B cell (primary cell): ENCODE results near the gene KIF14. TPM values are rescaled to one million over a fixed set of nuclear protein-coding genes. Genes with fewer than 3 reads are reported as not detected.
"Not testable (repeated sequence)": the region's sequence is repeated elsewhere in the genome, so short reads cannot be mapped to it uniquely, and the experiment has no call there.

Experiments
- ATAC-seq: fragments of 200-7000 bp; cut with Tn5 transposase; one replicate; pipeline ENCODE4 v1.10.0; 2021; ENCODE audit warnings: low read depth, mild to moderate bottlenecking, moderate number of reproducible peaks, moderate library complexity
- CTCF ChIA-PET: fragments of 350-600 bp; sonication (Branson Sonifier 250); formaldehyde crosslinking; loops from one replicate; lab custom pipeline; 2021; ENCODE audit warnings: antibody characterized with exemption, inconsistent platforms; lab: Charles Lee
- POLR2A ChIA-PET: fragments of 350-600 bp; sonication (Branson Sonifier 250); formaldehyde crosslinking; loops from one replicate; lab custom pipeline; 2021; ENCODE audit warnings: antibody characterized with exemption; lab: Charles Lee
- DNase-seq: peaks from one replicate; pipeline ENCODE4 v3.0.0; 2013
- H2AFZ ChIP-seq: 2 replicates; pipeline ENCODE4 v1.6.1; 2012; ENCODE audit warnings: mild to moderate bottlenecking, low read depth, low read length; ENCODE audit not compliant: insufficient read depth, poor library complexity, severe bottlenecking
- H3K27ac ChIP-seq, 2 donors: 1 replicate in 1 of 2; 2 replicates in 1 of 2; pipeline ENCODE4 v1.5.1; 2012 to 2013; ENCODE audit warnings: low read length in 2 of 2, mild to moderate bottlenecking in 2 of 2, moderate library complexity in 1 of 2
- H3K27me3 ChIP-seq, 4 experiments: fragments of 200-600 bp in 1 of 4; sonication (generic) in 1 of 4; replicated peaks in 1 of 4; 1 replicate in 2 of 4; 2 replicates in 2 of 4; pipeline versions ENCODE4 v1.6.1 to v1.7.0; 2013 to 2016; ENCODE audit warnings: low read length in 3 of 4, mild to moderate bottlenecking in 2 of 4, mixed read lengths in 1 of 4, moderate library complexity in 1 of 4; ENCODE audit not compliant: insufficient read depth in 4 of 4, control insufficient read depth in 3 of 4; ENCODE audit errors: control extremely low read depth in 1 of 4
- H3K36me3 ChIP-seq, 2 experiments: replicated peaks in 1 of 2; 1 replicate in 1 of 2; 2 replicates in 1 of 2; pipeline versions ENCODE4 v1.6.1 to v1.7.1; 2013; ENCODE audit warnings: low read length in 1 of 2; ENCODE audit not compliant: insufficient read depth in 2 of 2, control insufficient read depth in 1 of 2; ENCODE audit errors: control extremely low read depth in 1 of 2, extremely low read depth in 1 of 2
- H3K4me1 ChIP-seq, 2 donors: fragments of 200-600 bp in 1 of 2; sonication (generic) in 1 of 2; 1 replicate in 1 of 2; 2 replicates in 1 of 2; pipeline versions ENCODE4 v1.5.1 to v1.6.1; 2013 to 2017; ENCODE audit warnings: low read length in 2 of 2; ENCODE audit not compliant: control insufficient read depth in 2 of 2, insufficient read depth in 2 of 2
- H3K4me2 ChIP-seq: replicated peaks from 2 replicates; pipeline ENCODE3; 2012; ENCODE audit warnings: mild to moderate bottlenecking, low read depth, low read length; ENCODE audit not compliant: poor library complexity, severe bottlenecking
- H3K4me3 ChIP-seq, 5 experiments: fragments of 200-600 bp in 1 of 5; sonication (generic) in 1 of 5; 1 replicate in 3 of 5; 2 replicates in 2 of 5; pipeline versions ENCODE4 v1.5.1 to v1.7.0; 2011 to 2016; ENCODE audit warnings: low read length in 4 of 5, mild to moderate bottlenecking in 4 of 5, low read depth in 2 of 5, control low read depth in 1 of 5, moderate library complexity in 1 of 5; ENCODE audit not compliant: insufficient read depth in 1 of 5; ENCODE audit errors: control extremely low read depth in 1 of 5, extremely low read depth in 1 of 5
- H3K79me2 ChIP-seq: fragments of 200-600 bp; sonication (generic); one replicate; pipeline ENCODE4 v1.6.0; 2016; ENCODE audit warnings: low read length; ENCODE audit not compliant: control insufficient read depth, insufficient read depth
- H3K9ac ChIP-seq: fragments of 200-600 bp; sonication (generic); 2 replicates; pipeline ENCODE4 v1.6.1; 2017; ENCODE audit warnings: mild to moderate bottlenecking, low read length, moderate library complexity
- H3K9me3 ChIP-seq, 3 donors: one replicate each; pipeline versions ENCODE4 v1.6.1 to v1.7.1; 2013; ENCODE audit warnings: low read length in 2 of 3; ENCODE audit not compliant: control insufficient read depth in 2 of 3, insufficient read depth in 1 of 3; ENCODE audit errors: control extremely low read depth in 1 of 3
- H4K20me1 ChIP-seq: 2 replicates; pipeline ENCODE4 v1.6.0; 2012; ENCODE audit warnings: mild to moderate bottlenecking, low read length; ENCODE audit not compliant: insufficient read depth, control insufficient read depth, poor library complexity, severe bottlenecking
- H3K27ac Mint-ChIP-seq: one replicate; pipeline ENCODE4 v1.8.0; 2021; ENCODE audit warnings: mixed read lengths
- H3K27me3 Mint-ChIP-seq: one replicate; pipeline ENCODE4 v1.8.0; 2021; ENCODE audit warnings: mixed read lengths
- H3K4me1 Mint-ChIP-seq: one replicate; pipeline ENCODE4 v1.8.0; 2021; ENCODE audit warnings: mixed read lengths
- H3K4me3 Mint-ChIP-seq: one replicate; pipeline ENCODE4 v1.8.0; 2021; ENCODE audit warnings: mixed read lengths
- H3K9me3 Mint-ChIP-seq: one replicate; pipeline ENCODE4 v1.8.0; 2022; ENCODE audit warnings: mixed read lengths; ENCODE audit not compliant: insufficient read depth
- EZH2 ChIP-seq: IDR thresholded peaks from 2 replicates; pipeline ENCODE4 v1.6.1; 2012; ENCODE audit warnings: borderline replicate concordance, low read depth, mild to moderate bottlenecking, moderate library complexity, low read length; ENCODE audit not compliant: insufficient read depth, poor library complexity, severe bottlenecking
- WGBS: methylation state at CpG from one replicate; pipeline ENCODE4 v1.1.5; 2013; ENCODE audit warnings: missing lambda C conversion rate; ENCODE audit not compliant: insufficient coverage; 5-methylcytosine and 5-hydroxymethylcytosine counted together
- intact Hi-C: fragments of 100-400 bp; cut with micrococcal nuclease; formaldehyde crosslinking; loops from one replicate; pipeline ENCODE4 v1.10.0; 2022
- polyA plus RNA-seq: library from polyadenylated mRNA; depleted of rRNA; stranded (reverse); fragments of >200 nt; gene quantifications from 2 replicates; pipeline ENCODE4 v1.2.3, GENCODE V29; 2012
- total RNA-seq, 2 donors: library from RNA; stranded (reverse); fragments of 120-200 nt in 1 of 2; gene quantifications; 1 replicate in 1 of 2; 2 replicates in 1 of 2; pipeline versions ENCODE4 v1.2.3 to v1.2.4, GENCODE V29; 2013 to 2022
- TF ChIP-seq, protein P1 (sequence below): fragments of 200-600 bp; IDR thresholded peaks from one replicate; pipeline ENCODE4 v1.8.0; 2022; ENCODE audit warnings: antibody characterized with exemption, mild to moderate bottlenecking

The KIF14 gene
- total and polyA plus RNA-seq, 2 donors (not counting 1 experiment from before 2014, with no cell fraction given), result 0.01 to 0.15 TPM

DNA sequence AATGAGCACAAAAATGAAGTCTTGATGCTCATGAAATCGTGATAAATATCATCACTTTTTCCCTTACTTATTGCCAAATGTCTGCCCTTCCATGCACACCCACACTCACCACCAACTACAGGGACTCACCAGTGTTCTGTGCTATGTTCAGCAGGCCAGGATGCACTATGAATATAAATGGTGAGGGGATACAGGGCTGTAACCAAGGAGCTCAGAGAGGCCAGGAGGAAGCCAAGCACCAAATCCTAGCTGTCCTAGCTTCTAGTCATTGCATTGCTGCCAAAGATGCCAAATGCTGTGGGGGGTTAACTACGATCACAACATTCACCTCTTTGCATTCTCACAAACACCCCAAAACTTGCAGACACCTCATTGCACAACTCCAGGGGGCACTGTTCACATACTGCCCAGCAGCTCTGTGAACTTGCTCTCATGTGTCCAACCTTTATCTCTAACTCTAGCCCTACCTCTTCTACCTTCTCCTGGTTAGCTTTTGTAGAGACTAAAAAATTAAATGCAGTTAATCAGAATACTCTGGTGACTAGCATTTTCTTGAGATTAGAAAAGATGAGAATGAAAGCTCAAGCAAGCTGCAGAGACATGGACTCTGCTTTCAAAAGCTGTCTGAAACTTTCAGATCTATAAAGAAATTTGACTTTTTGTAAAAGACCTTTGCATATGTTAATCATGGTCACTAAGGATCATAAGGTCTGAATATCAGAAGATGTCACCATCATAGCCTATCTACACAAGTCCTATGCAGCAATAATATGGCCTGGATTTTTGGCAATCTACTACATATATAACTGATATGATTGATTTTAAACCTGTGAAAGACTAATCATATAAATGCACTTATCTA lies 13.9 kb upstream of the KIF14 start:
- DNase-seq (no peak), ATAC-seq (no peak)
- Histone ChIP-seq H3K27ac (no peak overlapping the region), H3K4me3 (no peak overlapping the region), H3K27me3 (no peaks in the 10 kb centered on the region), H4K20me1 (no peaks in the 10 kb centered on the region), H3K79me2 (no peaks in the 10 kb centered on the region), H3K4me1 (no peaks in the 10 kb centered on the region), H2AFZ (no peak overlapping the region), H3K9ac (no peak overlapping the region), H3K9me3 (no peaks in the 10 kb centered on the region), H3K4me2 (no peak overlapping the region), H3K36me3 (no peaks in the 10 kb centered on the region)
- ChIA-PET POLR2A (no interaction called here), CTCF (interaction anchor here (1.4 to 1.9 kb wide), 3 partner anchors 12 to 171 kb away, joined by 4 to 8 read pairs (median 7); no protein-coding TSS in a partner anchor)
- Mint-ChIP-seq H3K4me3 (no peak overlapping the region), H3K9me3 (no peaks in the 10 kb centered on the region), H3K27ac (no peak overlapping the region), H3K27me3 (no peaks in the 10 kb centered on the region), H3K4me1 (no peaks in the 10 kb centered on the region)
- no CpG with 5 or more reads among the region's 2 CpGs for WGBS
- no peak for TF ChIP-seq EZH2
- TF ChIP-seq, protein P1, sequence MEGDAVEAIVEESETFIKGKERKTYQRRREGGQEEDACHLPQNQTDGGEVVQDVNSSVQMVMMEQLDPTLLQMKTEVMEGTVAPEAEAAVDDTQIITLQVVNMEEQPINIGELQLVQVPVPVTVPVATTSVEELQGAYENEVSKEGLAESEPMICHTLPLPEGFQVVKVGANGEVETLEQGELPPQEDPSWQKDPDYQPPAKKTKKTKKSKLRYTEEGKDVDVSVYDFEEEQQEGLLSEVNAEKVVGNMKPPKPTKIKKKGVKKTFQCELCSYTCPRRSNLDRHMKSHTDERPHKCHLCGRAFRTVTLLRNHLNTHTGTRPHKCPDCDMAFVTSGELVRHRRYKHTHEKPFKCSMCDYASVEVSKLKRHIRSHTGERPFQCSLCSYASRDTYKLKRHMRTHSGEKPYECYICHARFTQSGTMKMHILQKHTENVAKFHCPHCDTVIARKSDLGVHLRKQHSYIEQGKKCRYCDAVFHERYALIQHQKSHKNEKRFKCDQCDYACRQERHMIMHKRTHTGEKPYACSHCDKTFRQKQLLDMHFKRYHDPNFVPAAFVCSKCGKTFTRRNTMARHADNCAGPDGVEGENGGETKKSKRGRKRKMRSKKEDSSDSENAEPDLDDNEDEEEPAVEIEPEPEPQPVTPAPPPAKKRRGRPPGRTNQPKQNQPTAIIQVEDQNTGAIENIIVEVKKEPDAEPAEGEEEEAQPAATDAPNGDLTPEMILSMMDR, result no peak
- intact Hi-C loops, result no loop called here

DNA sequence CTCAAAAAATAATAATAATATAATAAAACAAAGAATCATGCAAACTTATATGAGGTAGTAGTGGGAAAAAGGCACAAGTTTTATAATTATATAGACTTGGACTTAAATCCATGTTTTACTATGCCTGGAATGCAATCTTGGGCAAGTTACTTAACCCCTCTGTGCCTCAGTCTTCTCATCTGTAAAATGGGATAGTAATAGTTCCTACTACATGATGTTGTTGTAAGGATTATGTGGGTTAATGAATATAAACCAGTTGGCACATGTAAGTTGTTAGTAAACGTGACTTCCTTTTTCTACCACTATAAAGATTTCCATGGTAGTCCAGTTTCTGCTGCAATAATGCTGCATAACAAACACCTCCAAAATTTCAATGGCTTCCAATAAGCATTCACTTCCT lies 10.8 kb upstream of the KIF14 start:
- Histone ChIP-seq H3K36me3 (no peaks in the 10 kb centered on the region), H3K4me2 (no peak overlapping the region), H3K27ac (no peak overlapping the region), H2AFZ (no peak overlapping the region), H4K20me1 (peaks cover 4% of the 10 kb centered on the region), H3K9ac (no peak overlapping the region), H3K27me3 (no peaks in the 10 kb centered on the region), H3K79me2 (no peaks in the 10 kb centered on the region), H3K9me3 (no peaks in the 10 kb centered on the region), H3K4me1 (peaks cover 24 to 25% of the 10 kb centered on the region in 2 donors), H3K4me3 (no peak overlapping the region)
- H3K27me3 Mint-ChIP-seq, result no peaks in the 10 kb centered on the region
- ATAC-seq (no peak), DNase-seq (no peak)
- H3K4me3 Mint-ChIP-seq, result no peak overlapping the region
- no peaks in the 10 kb centered on the region for H3K9me3 Mint-ChIP-seq
- intact Hi-C loops, result no loop called here
- peaks cover 21% of the 10 kb centered on the region for H3K4me1 Mint-ChIP-seq
- no peak overlapping the region for H3K27ac Mint-ChIP-seq
- CTCF ChIA-PET, result interaction anchor here (1.9 kb wide), 1 partner anchor 9 kb away, joined by 9 read pairs; no protein-coding TSS in a partner anchor
- WGBS, result no CpG with 5 or more reads among the region's 1 CpG
- POLR2A ChIA-PET, result no interaction called here
- TF ChIP-seq, protein P1, result no peak
- TF ChIP-seq EZH2, result no peak

DNA sequence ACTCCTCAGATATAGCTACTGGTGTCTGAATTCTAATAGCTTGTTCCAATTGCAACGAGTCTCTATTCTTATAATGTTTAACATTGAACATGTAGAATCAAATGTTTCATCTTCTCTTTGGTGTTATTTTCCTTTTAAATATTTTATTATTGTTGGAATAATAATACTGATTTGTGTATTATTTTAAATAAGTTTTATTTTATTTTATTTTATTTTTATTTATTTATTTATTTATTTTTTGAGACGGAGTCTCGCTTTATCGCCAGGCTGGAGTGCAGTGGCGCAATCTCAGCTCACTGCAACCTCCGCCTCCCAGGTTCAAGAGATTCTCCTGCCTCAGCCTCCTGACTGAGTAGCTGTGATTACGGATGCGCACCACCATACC lies 10.0 kb upstream of the KIF14 start:
- intact Hi-C loops, H4K20me1 ChIP-seq, H3K27ac ChIP-seq, H3K9ac ChIP-seq, H3K27me3 ChIP-seq, H3K9me3 Mint-ChIP-seq, H3K36me3 ChIP-seq, H3K4me2 ChIP-seq, H3K27me3 Mint-ChIP-seq, H3K79me2 ChIP-seq, ATAC-seq, DNase-seq, H3K9me3 ChIP-seq, H2AFZ ChIP-seq, H3K4me3 Mint-ChIP-seq, H3K27ac Mint-ChIP-seq, POLR2A ChIA-PET, H3K4me3 ChIP-seq: not testable (repeated sequence)
- H3K4me1 ChIP-seq, result peaks cover 24 to 25% of the 10 kb centered on the region in 2 donors
- 100% methylated on average over 7 of the region's 8 CpGs for WGBS
- peaks cover 21% of the 10 kb centered on the region for H3K4me1 Mint-ChIP-seq
- CTCF ChIA-PET, result interaction anchor here (1.9 kb wide), 1 partner anchor 8 kb away, joined by 9 read pairs; no protein-coding TSS in a partner anchor
